Neural progenitor cell (in vitro differentiated cells): Measurements from ENCODE around the gene NUP107. TPM values are rescaled to one million over a fixed set of nuclear protein-coding genes. Genes with fewer than 3 reads are reported as not detected.

Experiments used
- DNase-seq: peaks from one replicate; pipeline ENCODE4 v3.0.0-alpha.2; 2016; ENCODE audit warnings: low spot score
- H2AFZ ChIP-seq: fragments of 200-600 bp; sonication (generic); replicated peaks from 2 replicates; pipeline ENCODE4 v1.6.1; 2016; ENCODE audit warnings: antibody characterized with exemption
- H3F3A ChIP-seq: fragments of 200-600 bp; sonication (generic); 2 replicates; pipeline ENCODE4 v1.6.1; 2016; ENCODE audit warnings: antibody characterized with exemption, low read depth
- H3K27ac ChIP-seq: fragments of 200-600 bp; sonication (generic); 2 replicates; pipeline ENCODE4 v1.5.1; 2016; ENCODE audit warnings: mild to moderate bottlenecking
- H3K27me3 ChIP-seq: fragments of 200-600 bp; sonication (generic); 2 replicates; pipeline ENCODE4 v1.6.1; 2016; ENCODE audit warnings: mild to moderate bottlenecking, moderate library complexity
- H3K36me3 ChIP-seq: fragments of 200-600 bp; sonication (generic); 2 replicates; pipeline ENCODE4 v1.5.1; 2016
- H3K4me1 ChIP-seq: fragments of 200-600 bp; sonication (generic); 2 replicates; pipeline ENCODE4 v1.6.1; 2016; ENCODE audit warnings: mixed run types
- H3K4me2 ChIP-seq: fragments of 200-600 bp; sonication (generic); 2 replicates; pipeline ENCODE4 v1.6.1; 2016
- H3K4me3 ChIP-seq: fragments of 200-600 bp; sonication (generic); 2 replicates; pipeline ENCODE4 v1.5.1; 2016
- H3K79me2 ChIP-seq: fragments of 200-600 bp; sonication (generic); 2 replicates; pipeline ENCODE4 v1.6.1; 2016; ENCODE audit warnings: low read depth
- H3K9ac ChIP-seq: fragments of 200-600 bp; sonication (generic); 2 replicates; pipeline ENCODE4 v1.6.1; 2016
- H3K9me3 ChIP-seq: fragments of 200-600 bp; sonication (generic); 2 replicates; pipeline ENCODE4 v1.5.1; 2016; ENCODE audit warnings: low read depth
- H4K20me1 ChIP-seq: fragments of 200-600 bp; sonication (generic); 2 replicates; pipeline ENCODE4 v1.6.1; 2016; ENCODE audit warnings: low read depth
- H3K27ac Mint-ChIP-seq: 3 replicates; pipeline ENCODE4 v1.8.0; 2021; ENCODE audit warnings: mixed read lengths
- H3K27me3 Mint-ChIP-seq: 2 replicates; pipeline ENCODE4 v1.8.0; 2022; ENCODE audit warnings: low read depth, mild to moderate bottlenecking, inconsistent platforms, moderate library complexity, mixed read lengths; ENCODE audit not compliant: insufficient read depth
- H3K36me3 Mint-ChIP-seq: 3 replicates; pipeline ENCODE4 v1.8.0; 2021; ENCODE audit warnings: mixed read lengths
- H3K4me1 Mint-ChIP-seq: 3 replicates; pipeline ENCODE4 v1.8.0; 2021; ENCODE audit warnings: mixed read lengths
- H3K4me3 Mint-ChIP-seq: 3 replicates; pipeline ENCODE4 v1.8.0; 2021; ENCODE audit warnings: mild to moderate bottlenecking, moderate library complexity, mixed read lengths
- H3K9me3 Mint-ChIP-seq: 3 replicates; pipeline ENCODE4 v1.8.0; 2020; ENCODE audit warnings: mixed read lengths
- EZH2 ChIP-seq: fragments of 200-600 bp; sonication (generic); IDR thresholded peaks from 2 replicates; pipeline ENCODE4 v1.6.1; 2017; ENCODE audit warnings: antibody characterized with exemption, mild to moderate bottlenecking, moderate library complexity
- EZH2phosphoT487 ChIP-seq: fragments of 200-600 bp; sonication (generic); IDR thresholded peaks from 2 replicates; pipeline ENCODE4 v1.6.1; 2017; ENCODE audit warnings: antibody characterized with exemption
- total RNA-seq: library from RNA; depleted of rRNA; stranded (reverse); fragments of >200 nt; gene quantifications from 2 replicates; pipeline ENCODE4 v1.2.3, GENCODE V29; 2015; ENCODE audit warnings: low replicate concordance
- TF ChIP-seq, protein P1 (sequence below): fragments of 200-600 bp; sonication (generic); IDR thresholded peaks from 2 replicates; pipeline ENCODE4 v1.5.1; 2017; ENCODE audit warnings: antibody characterized with exemption, mild to moderate bottlenecking

Gene NUP107
- total RNA-seq, 1 donor from 2014 or later: 231 TPM

DNA sequence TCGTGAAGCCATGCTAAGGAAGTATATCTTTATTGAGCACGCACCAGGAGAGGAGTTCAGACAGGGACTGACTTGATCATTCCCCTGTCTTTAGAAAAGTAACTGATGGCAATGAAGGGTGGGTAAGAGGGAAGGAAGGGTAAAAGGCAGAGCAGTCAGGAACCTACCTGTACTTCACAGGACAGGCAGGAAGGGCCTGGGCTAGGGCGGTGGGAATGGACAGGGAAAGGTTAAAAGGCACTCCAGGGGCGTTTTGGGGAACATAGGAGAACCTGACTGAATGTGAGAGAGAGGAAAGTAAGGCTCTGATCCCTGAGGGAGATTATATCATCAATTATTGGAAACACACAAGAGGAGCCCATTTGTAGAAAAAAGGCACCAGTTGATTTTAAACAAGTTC lies 63.1 kb downstream of the NUP107 start:
- no peak for TF ChIP-seq EZH2
- TF ChIP-seq, protein P1, sequence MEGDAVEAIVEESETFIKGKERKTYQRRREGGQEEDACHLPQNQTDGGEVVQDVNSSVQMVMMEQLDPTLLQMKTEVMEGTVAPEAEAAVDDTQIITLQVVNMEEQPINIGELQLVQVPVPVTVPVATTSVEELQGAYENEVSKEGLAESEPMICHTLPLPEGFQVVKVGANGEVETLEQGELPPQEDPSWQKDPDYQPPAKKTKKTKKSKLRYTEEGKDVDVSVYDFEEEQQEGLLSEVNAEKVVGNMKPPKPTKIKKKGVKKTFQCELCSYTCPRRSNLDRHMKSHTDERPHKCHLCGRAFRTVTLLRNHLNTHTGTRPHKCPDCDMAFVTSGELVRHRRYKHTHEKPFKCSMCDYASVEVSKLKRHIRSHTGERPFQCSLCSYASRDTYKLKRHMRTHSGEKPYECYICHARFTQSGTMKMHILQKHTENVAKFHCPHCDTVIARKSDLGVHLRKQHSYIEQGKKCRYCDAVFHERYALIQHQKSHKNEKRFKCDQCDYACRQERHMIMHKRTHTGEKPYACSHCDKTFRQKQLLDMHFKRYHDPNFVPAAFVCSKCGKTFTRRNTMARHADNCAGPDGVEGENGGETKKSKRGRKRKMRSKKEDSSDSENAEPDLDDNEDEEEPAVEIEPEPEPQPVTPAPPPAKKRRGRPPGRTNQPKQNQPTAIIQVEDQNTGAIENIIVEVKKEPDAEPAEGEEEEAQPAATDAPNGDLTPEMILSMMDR: no peak
- no peak for TF ChIP-seq EZH2phosphoT487
- no peaks in the 10 kb centered on the region for H3K27me3 ChIP-seq
- H3K79me2 ChIP-seq: peaks cover 28% of the 10 kb centered on the region
- H3K9me3 ChIP-seq: no peaks in the 10 kb centered on the region
- peaks cover 33% of the 10 kb centered on the region for H3K36me3 Mint-ChIP-seq
- no peaks in the 10 kb centered on the region for H4K20me1 ChIP-seq
- H3K9me3 Mint-ChIP-seq: no peaks in the 10 kb centered on the region
- no peak overlapping the region for H3K27ac Mint-ChIP-seq
- peaks cover 10% of the 10 kb centered on the region for H3K4me1 ChIP-seq
- no peak overlapping the region for H3K9ac ChIP-seq
- no peak overlapping the region for H3K4me3 ChIP-seq
- no peaks in the 10 kb centered on the region for H3K27me3 Mint-ChIP-seq
- no peak overlapping the region for H2AFZ ChIP-seq
- no peaks in the 10 kb centered on the region for H3K36me3 ChIP-seq
- no peak for DNase-seq
- H3F3A ChIP-seq: peaks cover 7% of the 10 kb centered on the region
- no peak overlapping the region for H3K4me3 Mint-ChIP-seq
- H3K27ac ChIP-seq: no peak overlapping the region
- peaks cover 29% of the 10 kb centered on the region for H3K4me1 Mint-ChIP-seq
- no peak overlapping the region for H3K4me2 ChIP-seq

DNA sequence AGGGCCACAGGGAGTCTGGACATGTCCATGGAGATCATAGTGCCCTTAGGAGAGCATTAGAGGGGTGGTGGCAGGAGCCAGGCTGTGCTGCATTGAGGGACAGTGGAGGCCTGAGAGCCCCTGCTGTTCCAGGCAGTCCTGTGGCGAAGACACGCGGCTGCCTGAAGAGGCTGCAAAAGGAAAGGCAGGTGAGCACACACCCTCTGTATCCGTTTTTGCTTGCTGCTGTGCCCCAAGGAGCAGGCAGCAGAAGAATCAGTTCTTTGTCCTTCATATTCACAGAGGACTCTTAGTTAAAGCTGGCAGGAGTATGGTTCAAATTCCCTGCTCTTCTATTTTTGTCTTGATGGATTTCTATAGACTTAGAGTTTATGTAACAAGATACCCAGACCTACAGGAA lies 63.7 kb downstream of the NUP107 start:
- H3K4me2 ChIP-seq: peak overlapping the region; percentile 4
- no peak overlapping the region for H2AFZ ChIP-seq
- H3K9me3 ChIP-seq: no peaks in the 10 kb centered on the region
- H3K79me2 ChIP-seq: peaks cover 28% of the 10 kb centered on the region
- H3K4me1 ChIP-seq: peaks cover 10% of the 10 kb centered on the region
- H3K4me3 Mint-ChIP-seq: no peak overlapping the region
- peaks cover 38% of the 10 kb centered on the region for H3K36me3 Mint-ChIP-seq
- H3K4me1 Mint-ChIP-seq: peaks cover 29% of the 10 kb centered on the region
- no peaks in the 10 kb centered on the region for H3K36me3 ChIP-seq
- H4K20me1 ChIP-seq: no peaks in the 10 kb centered on the region
- H3K27me3 Mint-ChIP-seq: no peaks in the 10 kb centered on the region
- H3K27ac ChIP-seq: no peak overlapping the region
- no peak overlapping the region for H3K9ac ChIP-seq
- TF ChIP-seq, protein P1: no peak
- TF ChIP-seq EZH2phosphoT487: no peak
- no peak for TF ChIP-seq EZH2
- H3K4me3 ChIP-seq: no peak overlapping the region
- DNase-seq: peak; percentile 11
- H3F3A ChIP-seq: peaks cover under 1% of the 10 kb centered on the region
- H3K9me3 Mint-ChIP-seq: no peaks in the 10 kb centered on the region
- H3K27ac Mint-ChIP-seq: no peak overlapping the region
- no peaks in the 10 kb centered on the region for H3K27me3 ChIP-seq

DNA sequence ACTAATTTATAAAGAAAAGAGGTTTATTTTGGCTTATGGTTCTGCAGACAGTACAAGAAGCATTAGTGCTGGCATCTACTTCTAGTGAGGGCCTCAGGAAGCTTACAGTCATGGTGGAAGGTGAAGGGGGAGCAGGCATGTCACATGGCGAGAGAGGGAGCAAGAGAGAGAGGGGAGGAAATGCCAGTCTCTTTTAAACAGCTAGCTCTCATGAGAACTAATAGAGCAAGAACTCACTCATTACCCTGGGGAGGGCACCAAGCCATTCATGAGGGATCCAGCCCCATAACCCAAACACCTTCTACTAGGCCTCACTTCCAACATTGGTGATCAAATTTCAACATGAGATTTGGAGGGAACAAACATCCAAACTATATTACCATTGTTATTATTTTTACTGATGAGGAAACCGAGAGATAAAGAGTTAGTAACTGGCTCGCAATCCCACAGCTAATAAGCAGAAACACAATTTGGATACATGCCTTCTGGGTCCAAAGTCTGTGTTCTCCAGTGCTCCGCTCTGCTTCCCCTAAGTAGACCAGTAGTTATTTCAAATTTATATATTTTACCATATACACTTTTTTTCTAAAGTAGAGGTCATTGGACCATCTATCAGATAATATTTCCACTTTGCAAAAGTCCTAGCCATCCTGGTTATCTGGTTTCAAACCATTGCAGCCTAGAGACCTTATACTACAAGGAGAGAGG lies 68.9 kb downstream of the NUP107 start:
- no peaks in the 10 kb centered on the region for H3K9me3 ChIP-seq
- TF ChIP-seq, protein P1: no peak
- TF ChIP-seq EZH2phosphoT487 (no peak), EZH2 (no peak)
- H3K36me3 Mint-ChIP-seq: peaks cover 51% of the 10 kb centered on the region
- no peaks in the 10 kb centered on the region for H4K20me1 ChIP-seq
- peaks cover 5% of the 10 kb centered on the region for H3K4me1 Mint-ChIP-seq
- peaks cover 4% of the 10 kb centered on the region for H3K36me3 ChIP-seq
- no peaks in the 10 kb centered on the region for H3K4me1 ChIP-seq
- no peak overlapping the region for H2AFZ ChIP-seq
- no peak overlapping the region for H3K27ac Mint-ChIP-seq
- H3K27ac ChIP-seq: no peak overlapping the region
- H3K4me3 ChIP-seq: no peak overlapping the region
- no peaks in the 10 kb centered on the region for H3K79me2 ChIP-seq
- no peak overlapping the region for H3K4me2 ChIP-seq
- no peak overlapping the region for H3K4me3 Mint-ChIP-seq
- no peaks in the 10 kb centered on the region for H3F3A ChIP-seq
- no peaks in the 10 kb centered on the region for H3K27me3 ChIP-seq
- H3K9ac ChIP-seq: no peak overlapping the region
- no peak for DNase-seq
- H3K9me3 Mint-ChIP-seq: no peaks in the 10 kb centered on the region
- no peaks in the 10 kb centered on the region for H3K27me3 Mint-ChIP-seq
